Measurements from ENCODE around the gene HMGB3. TPM values are rescaled to one million over a fixed set of nuclear protein-coding genes. Genes with fewer than 3 reads are reported as not detected.

HMGB3 gene
- polyA plus RNA-seq, 2 of the 4 experiments (the other 2 are of a cell fraction): 104 to 142 TPM

DNA sequence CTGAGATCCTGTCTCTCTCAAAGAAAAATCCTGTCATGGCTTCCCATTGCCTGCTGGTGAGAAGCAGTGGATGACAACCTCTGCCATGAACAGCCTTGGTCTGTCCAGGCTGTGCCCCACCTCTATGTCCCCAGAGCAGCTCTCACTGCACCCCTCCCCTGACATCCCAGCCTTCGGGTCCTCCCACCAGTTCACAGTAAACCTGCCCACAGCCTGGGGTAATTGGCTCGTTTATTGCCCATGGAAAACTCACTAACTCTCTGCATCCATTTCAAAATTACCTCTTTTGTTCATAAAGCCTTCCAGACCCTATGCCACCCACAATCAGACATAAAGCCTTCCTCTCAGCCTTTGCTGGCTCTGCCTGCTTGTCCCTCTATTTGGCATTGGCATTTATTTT lies 10.7 kb upstream of the HMGB3 start:
- ATAC-seq: no peak

GRCh38 chrX:150975655-150976390 lies 7.3 kb upstream of the HMGB3 start:
- FAIRE-seq (no peak), DNase-seq (ENCODE audit: low read depth in 1 of 2, low spot score in 1 of 2) (no peak), ATAC-seq (no peak)
- WGBS (ENCODE audit: missing lambda C conversion rate): 96% methylated on average over 18 of the region's 33 CpGs
- TF ChIP-seq TP53 (CRISPR knock-in tag; IDR thresholded peaks at IDR 0.05) (no peak), RCOR1 (IDR thresholded peaks at IDR 0.05; ENCODE audit: low read depth, low read length) (no peak), CBX2 (IDR thresholded peaks at IDR 0.05; ENCODE audit: borderline replicate concordance, low read depth) (no peak), HOXB13 (CRISPR knock-in tag; IDR thresholded peaks at IDR 0.05; ENCODE audit: low read depth) (no peak), POLR2AphosphoS2 (conservative IDR thresholded peaks at IDR 0.05; ENCODE audit: low read length) (no peak), RARB (CRISPR knock-in tag; IDR thresholded peaks at IDR 0.05) (no peak), JUNB (IDR thresholded peaks at IDR 0.05) (no peak), RAD21 (conservative IDR thresholded peaks at IDR 0.05 in 1 of 2, IDR thresholded peaks at IDR 0.05 in 1 of 2) (no peak), ZSCAN20 (CRISPR knock-in tag; IDR thresholded peaks at IDR 0.05) (no peak), NR3C1 (IDR thresholded peaks at IDR 0.05) (no peak), HDAC2 (IDR thresholded peaks at IDR 0.05) (no peak), HOXA7 (CRISPR knock-in tag; IDR thresholded peaks at IDR 0.05) (no peak), MAZ (IDR thresholded peaks at IDR 0.05; ENCODE audit: borderline replicate concordance, low read depth, low read length) (no peak)
- TF ChIP-seq, protein P1, sequence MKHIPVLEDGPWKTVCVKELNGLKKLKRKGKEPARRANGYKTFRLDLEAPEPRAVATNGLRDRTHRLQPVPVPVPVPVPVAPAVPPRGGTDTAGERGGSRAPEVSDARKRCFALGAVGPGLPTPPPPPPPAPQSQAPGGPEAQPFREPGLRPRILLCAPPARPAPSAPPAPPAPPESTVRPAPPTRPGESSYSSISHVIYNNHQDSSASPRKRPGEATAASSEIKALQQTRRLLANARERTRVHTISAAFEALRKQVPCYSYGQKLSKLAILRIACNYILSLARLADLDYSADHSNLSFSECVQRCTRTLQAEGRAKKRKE (CRISPR knock-in tag; IDR thresholded peaks at IDR 0.05; ENCODE audit: low read depth): no peak
- TF ChIP-seq, protein P2, sequence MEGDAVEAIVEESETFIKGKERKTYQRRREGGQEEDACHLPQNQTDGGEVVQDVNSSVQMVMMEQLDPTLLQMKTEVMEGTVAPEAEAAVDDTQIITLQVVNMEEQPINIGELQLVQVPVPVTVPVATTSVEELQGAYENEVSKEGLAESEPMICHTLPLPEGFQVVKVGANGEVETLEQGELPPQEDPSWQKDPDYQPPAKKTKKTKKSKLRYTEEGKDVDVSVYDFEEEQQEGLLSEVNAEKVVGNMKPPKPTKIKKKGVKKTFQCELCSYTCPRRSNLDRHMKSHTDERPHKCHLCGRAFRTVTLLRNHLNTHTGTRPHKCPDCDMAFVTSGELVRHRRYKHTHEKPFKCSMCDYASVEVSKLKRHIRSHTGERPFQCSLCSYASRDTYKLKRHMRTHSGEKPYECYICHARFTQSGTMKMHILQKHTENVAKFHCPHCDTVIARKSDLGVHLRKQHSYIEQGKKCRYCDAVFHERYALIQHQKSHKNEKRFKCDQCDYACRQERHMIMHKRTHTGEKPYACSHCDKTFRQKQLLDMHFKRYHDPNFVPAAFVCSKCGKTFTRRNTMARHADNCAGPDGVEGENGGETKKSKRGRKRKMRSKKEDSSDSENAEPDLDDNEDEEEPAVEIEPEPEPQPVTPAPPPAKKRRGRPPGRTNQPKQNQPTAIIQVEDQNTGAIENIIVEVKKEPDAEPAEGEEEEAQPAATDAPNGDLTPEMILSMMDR (IDR thresholded peaks at IDR 0.05): no peak
- TF ChIP-seq, protein P3, sequence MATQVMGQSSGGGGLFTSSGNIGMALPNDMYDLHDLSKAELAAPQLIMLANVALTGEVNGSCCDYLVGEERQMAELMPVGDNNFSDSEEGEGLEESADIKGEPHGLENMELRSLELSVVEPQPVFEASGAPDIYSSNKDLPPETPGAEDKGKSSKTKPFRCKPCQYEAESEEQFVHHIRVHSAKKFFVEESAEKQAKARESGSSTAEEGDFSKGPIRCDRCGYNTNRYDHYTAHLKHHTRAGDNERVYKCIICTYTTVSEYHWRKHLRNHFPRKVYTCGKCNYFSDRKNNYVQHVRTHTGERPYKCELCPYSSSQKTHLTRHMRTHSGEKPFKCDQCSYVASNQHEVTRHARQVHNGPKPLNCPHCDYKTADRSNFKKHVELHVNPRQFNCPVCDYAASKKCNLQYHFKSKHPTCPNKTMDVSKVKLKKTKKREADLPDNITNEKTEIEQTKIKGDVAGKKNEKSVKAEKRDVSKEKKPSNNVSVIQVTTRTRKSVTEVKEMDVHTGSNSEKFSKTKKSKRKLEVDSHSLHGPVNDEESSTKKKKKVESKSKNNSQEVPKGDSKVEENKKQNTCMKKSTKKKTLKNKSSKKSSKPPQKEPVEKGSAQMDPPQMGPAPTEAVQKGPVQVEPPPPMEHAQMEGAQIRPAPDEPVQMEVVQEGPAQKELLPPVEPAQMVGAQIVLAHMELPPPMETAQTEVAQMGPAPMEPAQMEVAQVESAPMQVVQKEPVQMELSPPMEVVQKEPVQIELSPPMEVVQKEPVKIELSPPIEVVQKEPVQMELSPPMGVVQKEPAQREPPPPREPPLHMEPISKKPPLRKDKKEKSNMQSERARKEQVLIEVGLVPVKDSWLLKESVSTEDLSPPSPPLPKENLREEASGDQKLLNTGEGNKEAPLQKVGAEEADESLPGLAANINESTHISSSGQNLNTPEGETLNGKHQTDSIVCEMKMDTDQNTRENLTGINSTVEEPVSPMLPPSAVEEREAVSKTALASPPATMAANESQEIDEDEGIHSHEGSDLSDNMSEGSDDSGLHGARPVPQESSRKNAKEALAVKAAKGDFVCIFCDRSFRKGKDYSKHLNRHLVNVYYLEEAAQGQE (IDR thresholded peaks at IDR 0.05): no peak
- no peak overlapping the region for H3K4me2 ChIP-seq
- no peak overlapping the region for H3K27ac ChIP-seq
- no peaks in the 10 kb centered on the region for H3K4me1 ChIP-seq
- ChIA-PET CTCF (no interaction called here), POLR2A (no interaction called here)
- H3K9me3 ChIP-seq: no peaks in the 10 kb centered on the region
- H3K4me3 ChIP-seq: no peak overlapping the region

More for the DNA sequence above, 10.7 kb upstream of the HMGB3 start:
- Histone ChIP-seq H3K27ac (no peak overlapping the region), H3K4me3 (no peak overlapping the region), H3K4me1 (no peaks in the 10 kb centered on the region; the same call in 2 of the 3 replicates), H3K9me3 (no peaks in the 10 kb centered on the region), H3K4me2 (no peak overlapping the region)
- ChIA-PET CTCF (no interaction called here), POLR2A (no interaction called here)
- FAIRE-seq (peak; percentile 67), DNase-seq (ENCODE audit: low read depth in 1 of 2, low spot score in 1 of 2) (no peak)
- no peak for TF ChIP-seq CHD2 (IDR thresholded peaks at IDR 0.05; ENCODE audit: low read length, partially characterized antibody)
- no peak for TF ChIP-seq MYC (IDR thresholded peaks at IDR 0.05; ENCODE audit: borderline replicate concordance, low read length)
- WGBS (ENCODE audit: missing lambda C conversion rate): 56% methylated on average over 2 of the region's 2 CpGs
